Measurements from ENCODE around the gene SPAG6. TPM values are rescaled to one million over a fixed set of nuclear protein-coding genes. Genes with fewer than 3 reads are reported as not detected.

SPAG6 gene
- total and polyA plus RNA-seq, 9 of the 15 experiments (the other 6 are each of a cell fraction or from before 2014, with no cell fraction given) = 3.5 to 23.1 (median 11.8) TPM

DNA sequence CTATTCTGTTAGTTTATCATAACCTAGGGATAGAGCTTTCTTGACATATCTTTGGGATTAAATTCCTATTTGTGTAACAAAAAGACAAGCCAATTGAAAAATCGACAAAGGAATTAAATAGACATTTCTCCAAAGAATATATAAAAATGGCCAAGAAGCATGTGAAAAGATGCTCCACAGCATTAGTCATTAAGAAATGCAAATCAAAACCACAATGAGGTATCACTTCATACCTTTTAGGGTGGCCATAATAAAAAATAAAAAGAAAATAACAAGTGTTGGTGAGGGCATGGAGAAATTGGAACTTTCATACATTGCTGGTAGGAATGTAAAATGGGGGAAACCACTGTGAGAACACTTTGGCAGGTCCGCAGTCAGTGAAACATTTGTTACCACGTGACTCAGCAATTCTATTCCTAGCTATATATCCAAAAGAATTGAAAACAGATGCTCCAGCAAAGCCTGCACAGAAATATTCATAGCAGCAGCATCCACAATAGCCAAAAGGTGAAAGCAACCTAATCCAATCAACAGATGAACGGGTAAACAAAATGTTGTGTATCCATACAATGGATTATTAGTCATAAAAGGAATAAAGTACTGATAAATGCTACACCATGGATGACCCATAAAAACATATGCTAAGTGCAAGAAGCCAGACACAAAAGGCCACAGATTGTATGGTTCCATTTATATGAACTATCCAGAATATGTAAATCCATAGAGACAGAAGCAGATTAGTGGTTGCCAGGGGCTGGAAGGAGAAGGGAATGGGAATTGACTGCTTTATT is 20.5 kb downstream of the SPAG6 start (continued):
- TF ChIP-seq, protein P1, sequence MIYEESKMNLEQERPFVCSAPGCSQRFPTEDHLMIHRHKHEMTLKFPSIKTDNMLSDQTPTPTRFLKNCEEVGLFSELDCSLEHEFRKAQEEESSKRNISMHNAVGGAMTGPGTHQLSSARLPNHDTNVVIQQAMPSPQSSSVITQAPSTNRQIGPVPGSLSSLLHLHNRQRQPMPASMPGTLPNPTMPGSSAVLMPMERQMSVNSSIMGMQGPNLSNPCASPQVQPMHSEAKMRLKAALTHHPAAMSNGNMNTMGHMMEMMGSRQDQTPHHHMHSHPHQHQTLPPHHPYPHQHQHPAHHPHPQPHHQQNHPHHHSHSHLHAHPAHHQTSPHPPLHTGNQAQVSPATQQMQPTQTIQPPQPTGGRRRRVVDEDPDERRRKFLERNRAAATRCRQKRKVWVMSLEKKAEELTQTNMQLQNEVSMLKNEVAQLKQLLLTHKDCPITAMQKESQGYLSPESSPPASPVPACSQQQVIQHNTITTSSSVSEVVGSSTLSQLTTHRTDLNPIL (CRISPR knock-in tag; IDR thresholded peaks at IDR 0.05) = no peak
- TF ChIP-seq, protein P2, sequence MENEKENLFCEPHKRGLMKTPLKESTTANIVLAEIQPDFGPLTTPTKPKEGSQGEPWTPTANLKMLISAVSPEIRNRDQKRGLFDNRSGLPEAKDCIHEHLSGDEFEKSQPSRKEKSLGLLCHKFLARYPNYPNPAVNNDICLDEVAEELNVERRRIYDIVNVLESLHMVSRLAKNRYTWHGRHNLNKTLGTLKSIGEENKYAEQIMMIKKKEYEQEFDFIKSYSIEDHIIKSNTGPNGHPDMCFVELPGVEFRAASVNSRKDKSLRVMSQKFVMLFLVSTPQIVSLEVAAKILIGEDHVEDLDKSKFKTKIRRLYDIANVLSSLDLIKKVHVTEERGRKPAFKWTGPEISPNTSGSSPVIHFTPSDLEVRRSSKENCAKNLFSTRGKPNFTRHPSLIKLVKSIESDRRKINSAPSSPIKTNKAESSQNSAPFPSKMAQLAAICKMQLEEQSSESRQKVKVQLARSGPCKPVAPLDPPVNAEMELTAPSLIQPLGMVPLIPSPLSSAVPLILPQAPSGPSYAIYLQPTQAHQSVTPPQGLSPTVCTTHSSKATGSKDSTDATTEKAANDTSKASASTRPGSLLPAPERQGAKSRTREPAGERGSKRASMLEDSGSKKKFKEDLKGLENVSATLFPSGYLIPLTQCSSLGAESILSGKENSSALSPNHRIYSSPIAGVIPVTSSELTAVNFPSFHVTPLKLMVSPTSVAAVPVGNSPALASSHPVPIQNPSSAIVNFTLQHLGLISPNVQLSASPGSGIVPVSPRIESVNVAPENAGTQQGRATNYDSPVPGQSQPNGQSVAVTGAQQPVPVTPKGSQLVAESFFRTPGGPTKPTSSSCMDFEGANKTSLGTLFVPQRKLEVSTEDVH (IDR thresholded peaks at IDR 0.05; ENCODE audit: low read depth, partially characterized antibody) = no peak
- TF ChIP-seq RAD51 (IDR thresholded peaks at IDR 0.05; ENCODE audit: borderline replicate concordance, low read depth) = peak; percentile 32; the same call in 1 of the 2 replicates
- no peak for TF ChIP-seq MEF2A (IDR thresholded peaks at IDR 0.05; ENCODE audit: control insufficient read depth, low read depth, low read length)
- no peak for TF ChIP-seq FOXJ2 (tag; IDR thresholded peaks at IDR 0.05)
- TF ChIP-seq CBFA2T3 (IDR thresholded peaks at IDR 0.05) = no peak
- TF ChIP-seq HNRNPL (IDR thresholded peaks at IDR 0.05; ENCODE audit: low read depth, low read length) = no peak
- TF ChIP-seq MAFG (tag; conservative IDR thresholded peaks at IDR 0.05) = peak; percentile 67
- no peak for TF ChIP-seq HNRNPUL1 (IDR thresholded peaks at IDR 0.05; ENCODE audit: low read length)
- TF ChIP-seq GABPB2 (CRISPR knock-in tag; conservative IDR thresholded peaks at IDR 0.05) = no peak
- TF ChIP-seq ETV6 (IDR thresholded peaks at IDR 0.05; ENCODE audit: borderline replicate concordance in 1 of 2, low read depth in 2 of 2, low read length in 1 of 2) = no peak
- no peak for TF ChIP-seq ETV6 (CRISPR knock-in tag; IDR thresholded peaks at IDR 0.05; ENCODE audit: borderline replicate concordance)
- no peak for TF ChIP-seq GTF2F1 (IDR thresholded peaks at IDR 0.05; ENCODE audit: low read depth, low read length)
- TF ChIP-seq OTX1 (CRISPR knock-in tag; IDR thresholded peaks at IDR 0.05) = no peak
- peak; percentile 78 for TF ChIP-seq NFE2 (IDR thresholded peaks at IDR 0.05; ENCODE audit: low read depth)
- peak; percentile 55 for TF ChIP-seq C11orf30 (IDR thresholded peaks at IDR 0.05; ENCODE audit: low read depth)
- TF ChIP-seq EWSR1 (IDR thresholded peaks at IDR 0.05; ENCODE audit: borderline replicate concordance, low read depth, partially characterized antibody) = no peak
- no peak for TF ChIP-seq ZNF79 (CRISPR knock-in tag; IDR thresholded peaks at IDR 0.05; ENCODE audit: low read depth)
- TF ChIP-seq, protein P3, sequence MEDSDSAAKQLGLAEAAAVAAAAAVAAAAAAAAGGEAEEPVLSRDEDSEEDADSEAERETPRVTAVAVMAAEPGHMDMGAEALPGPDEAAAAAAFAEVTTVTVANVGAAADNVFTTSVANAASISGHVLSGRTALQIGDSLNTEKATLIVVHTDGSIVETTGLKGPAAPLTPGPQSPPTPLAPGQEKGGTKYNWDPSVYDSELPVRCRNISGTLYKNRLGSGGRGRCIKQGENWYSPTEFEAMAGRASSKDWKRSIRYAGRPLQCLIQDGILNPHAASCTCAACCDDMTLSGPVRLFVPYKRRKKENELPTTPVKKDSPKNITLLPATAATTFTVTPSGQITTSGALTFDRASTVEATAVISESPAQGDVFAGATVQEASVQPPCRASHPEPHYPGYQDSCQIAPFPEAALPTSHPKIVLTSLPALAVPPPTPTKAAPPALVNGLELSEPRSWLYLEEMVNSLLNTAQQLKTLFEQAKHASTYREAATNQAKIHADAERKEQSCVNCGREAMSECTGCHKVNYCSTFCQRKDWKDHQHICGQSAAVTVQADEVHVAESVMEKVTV (CRISPR knock-in tag; IDR thresholded peaks at IDR 0.05) = no peak
- TF ChIP-seq HMG20A (CRISPR knock-in tag; conservative IDR thresholded peaks at IDR 0.05) = no peak
- TF ChIP-seq ZNF778 (CRISPR knock-in tag; IDR thresholded peaks at IDR 0.05) = no peak
- TF ChIP-seq CHD1 (IDR thresholded peaks at IDR 0.05; ENCODE audit: low read length) = no peak
- TF ChIP-seq KDM1A (IDR thresholded peaks at IDR 0.05) = no peak
- no peak for TF ChIP-seq BRCA1 (IDR thresholded peaks at IDR 0.05)
- no peak for TF ChIP-seq BRCA1 (CRISPR knock-in tag; IDR thresholded peaks at IDR 0.05)
- TF ChIP-seq RNF2 (IDR thresholded peaks at IDR 0.05) = no peak
